ENCODE measurements around the gene RAB40B. TPM values are rescaled to one million over a fixed set of nuclear protein-coding genes. Genes with fewer than 3 reads are reported as not detected.
A peak's percentile ranks its signal among the peaks of the same experiment; 100 is the strongest.

The RAB40B gene
- total and polyA plus RNA-seq, 2 of the 13 experiments (the other 11 are each of a cell fraction or from before 2014, with no cell fraction given): 6.2 to 6.5 TPM

DNA sequence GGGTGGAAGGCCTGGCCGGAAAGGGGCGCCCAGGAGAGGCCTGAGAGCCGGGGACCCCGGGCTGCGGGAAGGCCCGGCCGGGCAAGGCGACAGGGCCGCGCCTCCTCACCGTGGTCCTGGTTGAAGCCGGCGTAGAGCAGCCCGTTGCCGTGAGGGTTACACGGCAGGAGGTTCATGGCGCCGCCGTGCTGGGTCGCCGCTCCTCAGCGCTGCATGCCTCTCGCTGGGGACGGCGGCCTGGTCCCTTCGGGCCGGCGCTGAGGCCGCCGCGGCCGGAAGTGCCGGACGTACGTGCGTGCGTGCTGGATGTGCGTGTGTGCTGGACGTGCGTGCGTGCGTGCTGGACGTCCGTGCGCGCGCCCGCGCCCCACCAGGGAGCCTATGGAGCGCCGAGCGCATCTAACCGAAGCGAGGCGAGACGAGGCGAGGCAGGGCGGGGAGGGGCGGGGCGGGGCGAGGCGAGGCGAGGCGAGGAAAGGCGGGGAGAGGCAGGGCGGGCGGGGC lies 50.3 kb downstream of the RAB40B start, which contains the start of gene WDR45B (continued):
- TF ChIP-seq KDM2A (CRISPR knock-in tag; IDR thresholded peaks at IDR 0.05; ENCODE audit: borderline replicate concordance, low read depth) (peak; percentile 85), ATM (IDR thresholded peaks at IDR 0.05; ENCODE audit: borderline replicate concordance) (no peak), CEBPG (CRISPR knock-in tag; IDR thresholded peaks at IDR 0.05) (peak; percentile 36; the same call in 1 of the 2 replicates), MED13 (CRISPR knock-in tag; IDR thresholded peaks at IDR 0.05) (no peak), ZNF460 (CRISPR knock-in tag; IDR thresholded peaks at IDR 0.05; ENCODE audit: borderline replicate concordance) (no peak), KDM5B (CRISPR knock-in tag; IDR thresholded peaks at IDR 0.05; ENCODE audit: borderline replicate concordance) (no peak), HOXD1 (CRISPR knock-in tag; IDR thresholded peaks at IDR 0.05) (no peak)
- TF ChIP-seq, protein P1, sequence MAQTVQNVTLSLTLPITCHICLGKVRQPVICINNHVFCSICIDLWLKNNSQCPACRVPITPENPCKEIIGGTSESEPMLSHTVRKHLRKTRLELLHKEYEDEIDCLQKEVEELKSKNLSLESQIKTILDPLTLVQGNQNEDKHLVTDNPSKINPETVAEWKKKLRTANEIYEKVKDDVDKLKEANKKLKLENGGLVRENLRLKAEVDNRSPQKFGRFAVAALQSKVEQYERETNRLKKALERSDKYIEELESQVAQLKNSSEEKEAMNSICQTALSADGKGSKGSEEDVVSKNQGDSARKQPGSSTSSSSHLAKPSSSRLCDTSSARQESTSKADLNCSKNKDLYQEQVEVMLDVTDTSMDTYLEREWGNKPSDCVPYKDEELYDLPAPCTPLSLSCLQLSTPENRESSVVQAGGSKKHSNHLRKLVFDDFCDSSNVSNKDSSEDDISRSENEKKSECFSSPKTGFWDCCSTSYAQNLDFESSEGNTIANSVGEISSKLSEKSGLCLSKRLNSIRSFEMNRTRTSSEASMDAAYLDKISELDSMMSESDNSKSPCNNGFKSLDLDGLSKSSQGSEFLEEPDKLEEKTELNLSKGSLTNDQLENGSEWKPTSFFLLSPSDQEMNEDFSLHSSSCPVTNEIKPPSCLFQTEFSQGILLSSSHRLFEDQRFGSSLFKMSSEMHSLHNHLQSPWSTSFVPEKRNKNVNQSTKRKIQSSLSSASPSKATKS (CRISPR knock-in tag; IDR thresholded peaks at IDR 0.05): no peak
- TF ChIP-seq, protein P2, sequence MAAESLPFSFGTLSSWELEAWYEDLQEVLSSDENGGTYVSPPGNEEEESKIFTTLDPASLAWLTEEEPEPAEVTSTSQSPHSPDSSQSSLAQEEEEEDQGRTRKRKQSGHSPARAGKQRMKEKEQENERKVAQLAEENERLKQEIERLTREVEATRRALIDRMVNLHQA (CRISPR knock-in tag; IDR thresholded peaks at IDR 0.05): no peak
- TF ChIP-seq, protein P3, sequence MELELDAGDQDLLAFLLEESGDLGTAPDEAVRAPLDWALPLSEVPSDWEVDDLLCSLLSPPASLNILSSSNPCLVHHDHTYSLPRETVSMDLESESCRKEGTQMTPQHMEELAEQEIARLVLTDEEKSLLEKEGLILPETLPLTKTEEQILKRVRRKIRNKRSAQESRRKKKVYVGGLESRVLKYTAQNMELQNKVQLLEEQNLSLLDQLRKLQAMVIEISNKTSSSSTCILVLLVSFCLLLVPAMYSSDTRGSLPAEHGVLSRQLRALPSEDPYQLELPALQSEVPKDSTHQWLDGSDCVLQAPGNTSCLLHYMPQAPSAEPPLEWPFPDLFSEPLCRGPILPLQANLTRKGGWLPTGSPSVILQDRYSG (CRISPR knock-in tag; IDR thresholded peaks at IDR 0.05): no peak
- TF ChIP-seq, protein P4, sequence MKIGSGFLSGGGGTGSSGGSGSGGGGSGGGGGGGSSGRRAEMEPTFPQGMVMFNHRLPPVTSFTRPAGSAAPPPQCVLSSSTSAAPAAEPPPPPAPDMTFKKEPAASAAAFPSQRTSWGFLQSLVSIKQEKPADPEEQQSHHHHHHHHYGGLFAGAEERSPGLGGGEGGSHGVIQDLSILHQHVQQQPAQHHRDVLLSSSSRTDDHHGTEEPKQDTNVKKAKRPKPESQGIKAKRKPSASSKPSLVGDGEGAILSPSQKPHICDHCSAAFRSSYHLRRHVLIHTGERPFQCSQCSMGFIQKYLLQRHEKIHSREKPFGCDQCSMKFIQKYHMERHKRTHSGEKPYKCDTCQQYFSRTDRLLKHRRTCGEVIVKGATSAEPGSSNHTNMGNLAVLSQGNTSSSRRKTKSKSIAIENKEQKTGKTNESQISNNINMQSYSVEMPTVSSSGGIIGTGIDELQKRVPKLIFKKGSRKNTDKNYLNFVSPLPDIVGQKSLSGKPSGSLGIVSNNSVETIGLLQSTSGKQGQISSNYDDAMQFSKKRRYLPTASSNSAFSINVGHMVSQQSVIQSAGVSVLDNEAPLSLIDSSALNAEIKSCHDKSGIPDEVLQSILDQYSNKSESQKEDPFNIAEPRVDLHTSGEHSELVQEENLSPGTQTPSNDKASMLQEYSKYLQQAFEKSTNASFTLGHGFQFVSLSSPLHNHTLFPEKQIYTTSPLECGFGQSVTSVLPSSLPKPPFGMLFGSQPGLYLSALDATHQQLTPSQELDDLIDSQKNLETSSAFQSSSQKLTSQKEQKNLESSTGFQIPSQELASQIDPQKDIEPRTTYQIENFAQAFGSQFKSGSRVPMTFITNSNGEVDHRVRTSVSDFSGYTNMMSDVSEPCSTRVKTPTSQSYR (CRISPR knock-in tag; IDR thresholded peaks at IDR 0.05; ENCODE audit: borderline replicate concordance): peak; percentile 48; the same call in 1 of the 2 replicates
- TF ChIP-seq, protein P5, sequence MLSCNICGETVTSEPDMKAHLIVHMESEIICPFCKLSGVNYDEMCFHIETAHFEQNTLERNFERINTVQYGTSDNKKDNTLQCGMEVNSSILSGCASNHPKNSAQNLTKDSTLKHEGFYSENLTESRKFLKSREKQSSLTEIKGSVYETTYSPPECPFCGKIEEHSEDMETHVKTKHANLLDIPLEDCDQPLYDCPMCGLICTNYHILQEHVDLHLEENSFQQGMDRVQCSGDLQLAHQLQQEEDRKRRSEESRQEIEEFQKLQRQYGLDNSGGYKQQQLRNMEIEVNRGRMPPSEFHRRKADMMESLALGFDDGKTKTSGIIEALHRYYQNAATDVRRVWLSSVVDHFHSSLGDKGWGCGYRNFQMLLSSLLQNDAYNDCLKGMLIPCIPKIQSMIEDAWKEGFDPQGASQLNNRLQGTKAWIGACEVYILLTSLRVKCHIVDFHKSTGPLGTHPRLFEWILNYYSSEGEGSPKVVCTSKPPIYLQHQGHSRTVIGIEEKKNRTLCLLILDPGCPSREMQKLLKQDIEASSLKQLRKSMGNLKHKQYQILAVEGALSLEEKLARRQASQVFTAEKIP (CRISPR knock-in tag; IDR thresholded peaks at IDR 0.05; ENCODE audit: borderline replicate concordance): no peak
- TF ChIP-seq, protein P6, sequence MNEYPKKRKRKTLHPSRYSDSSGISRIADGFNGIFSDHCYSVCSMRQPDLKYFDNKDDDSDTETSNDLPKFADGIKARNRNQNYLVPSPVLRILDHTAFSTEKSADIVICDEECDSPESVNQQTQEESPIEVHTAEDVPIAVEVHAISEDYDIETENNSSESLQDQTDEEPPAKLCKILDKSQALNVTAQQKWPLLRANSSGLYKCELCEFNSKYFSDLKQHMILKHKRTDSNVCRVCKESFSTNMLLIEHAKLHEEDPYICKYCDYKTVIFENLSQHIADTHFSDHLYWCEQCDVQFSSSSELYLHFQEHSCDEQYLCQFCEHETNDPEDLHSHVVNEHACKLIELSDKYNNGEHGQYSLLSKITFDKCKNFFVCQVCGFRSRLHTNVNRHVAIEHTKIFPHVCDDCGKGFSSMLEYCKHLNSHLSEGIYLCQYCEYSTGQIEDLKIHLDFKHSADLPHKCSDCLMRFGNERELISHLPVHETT (CRISPR knock-in tag; conservative IDR thresholded peaks at IDR 0.05): peak; percentile 57
